Measurements from ENCODE around the gene LPCAT3.

Gene LPCAT3

GRCh38 chr12:6936636-6937480 lies 81.4 kb downstream of the LPCAT3 start:
- peak; percentile 57 for DNase-seq

- DNase-seq, result no peak
Observed at GRCh38 chr12:6936194-6936635, 82.1 kb downstream of the LPCAT3 start.

GRCh38 chr12:6935371-6936193 lies 82.7 kb downstream of the LPCAT3 start:
- DNase-seq, result no peak

GRCh38 chr12:6934110-6934509 lies 84.2 kb downstream of the LPCAT3 start:
- DNase-seq, result no peak

GRCh38 chr12:6932766-6933165 lies 85.5 kb downstream of the LPCAT3 start:
- DNase-seq, result no peak

- peak; percentile 65 for DNase-seq
Observed at GRCh38 chr12:6929466-6930452, 88.5 kb downstream of the LPCAT3 start.

- peak; percentile 36 for DNase-seq
Observed at GRCh38 chr12:6928703-6929407, 89.4 kb downstream of the LPCAT3 start.

GRCh38 chr12:6928022-6928702 lies 90.1 kb downstream of the LPCAT3 start:
- DNase-seq, result peak; percentile 32

GRCh38 chr12:6927379-6928021 lies 90.8 kb downstream of the LPCAT3 start, which contains the start of gene ATN1:
Gene ATN1 (plus strand): TSS chr12:6927959. CDS start chr12:6934002, 6,043 bp downstream.
- peak; percentile 69 for DNase-seq

Data from hematopoietic multipotent progenitor cell treated with erythropoietin and hydrocortisone succinate and interleukin-3 and kit ligand, for 6 days (in vitro differentiated cells).